ENCODE data around the gene OTULIN.

The OTULIN gene

GRCh38 chr5:14743601-14744295 lies 79.2 kb downstream of the OTULIN start:
- DNase-seq (ENCODE audit: low spot score): no peak

- DNase-seq (ENCODE audit: low spot score): no peak
Measured at GRCh38 chr5:14744296-14745187, 80.0 kb downstream of the OTULIN start.

GRCh38 chr5:14745188-14745563 lies 80.7 kb downstream of the OTULIN start:
- no peak for DNase-seq (ENCODE audit: low spot score)

- no peak for DNase-seq (ENCODE audit: low spot score)
Measured at GRCh38 chr5:14745753-14746152, 81.2 kb downstream of the OTULIN start.

- DNase-seq (ENCODE audit: low spot score): no peak
Measured at GRCh38 chr5:14748180-14748900, 83.8 kb downstream of the OTULIN start.

All from pons (tissue), 1 donor.